OCI-M2 (cell line): ENCODE results near the gene FHIT.

Source experiments
- DNase-seq: peaks from one replicate; lab custom pipeline; 2025; ENCODE audit not compliant: unreplicated experiment; lab: John Stamatoyannopoulos, UW

FHIT gene

GRCh38 chr3:61251174-61251972, at the start of gene FHIT:
Gene FHIT (minus strand): TSS chr3:61251452.
- peak; percentile 79 for DNase-seq

DNA sequence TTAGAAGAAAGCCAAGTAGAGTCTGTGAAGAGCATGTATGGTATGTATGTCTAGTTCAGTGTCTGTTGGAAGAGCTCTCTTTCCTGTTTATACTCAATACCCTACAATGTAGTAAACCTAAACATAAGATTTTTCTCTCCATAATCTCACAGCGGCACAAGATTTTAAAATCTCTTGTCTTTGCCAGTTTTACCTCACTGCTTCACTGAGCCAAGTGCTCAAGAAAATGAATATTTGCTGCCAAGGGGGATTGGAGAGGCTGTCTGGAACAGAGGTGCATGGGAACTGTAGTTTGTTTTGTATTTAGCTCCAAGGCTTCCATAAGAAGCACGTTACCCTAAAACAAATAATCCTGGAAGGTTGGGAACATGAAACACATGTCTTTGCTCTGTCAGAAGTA, 49.5 kb upstream of the FHIT start:
- no peak for DNase-seq

GRCh38 chr3:61300006-61300380, 48.7 kb upstream of the FHIT start:
- no peak for DNase-seq

DNA sequence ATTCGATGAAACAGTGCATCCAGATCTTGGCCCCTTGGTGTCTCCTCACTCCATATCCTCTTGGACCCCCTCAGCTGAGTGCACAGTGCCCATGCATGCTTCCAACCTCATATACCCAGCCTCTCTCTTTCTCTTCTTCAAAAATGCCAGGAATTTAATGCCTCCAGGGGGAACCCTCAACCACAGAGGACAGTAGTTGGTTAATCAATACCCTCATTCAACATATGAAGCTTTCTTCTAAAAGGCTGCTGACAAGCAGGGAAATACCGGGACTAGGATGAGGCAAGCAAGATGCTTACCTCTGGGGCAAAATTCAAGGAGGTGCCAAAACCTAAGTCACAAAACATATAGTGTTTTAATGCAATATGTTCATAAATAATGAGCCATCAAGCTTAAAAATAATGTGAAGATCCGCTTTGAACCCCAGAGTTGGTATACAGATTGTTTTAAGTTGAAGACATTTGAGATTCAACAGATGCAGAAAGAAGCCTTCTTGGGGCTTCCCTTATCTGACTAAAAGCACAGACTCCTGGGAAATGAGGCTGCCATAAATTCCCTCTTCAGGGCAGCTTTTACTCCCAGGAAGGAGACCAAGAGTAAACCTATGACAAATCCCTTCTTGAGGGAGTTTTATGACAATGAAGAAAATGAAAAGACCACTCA, 48.2 kb upstream of the FHIT start:
- no peak for DNase-seq

- no peak for DNase-seq
These were observed 46.6 kb upstream of the FHIT start for GRCh38 chr3:61297821-61298220.

DNA sequence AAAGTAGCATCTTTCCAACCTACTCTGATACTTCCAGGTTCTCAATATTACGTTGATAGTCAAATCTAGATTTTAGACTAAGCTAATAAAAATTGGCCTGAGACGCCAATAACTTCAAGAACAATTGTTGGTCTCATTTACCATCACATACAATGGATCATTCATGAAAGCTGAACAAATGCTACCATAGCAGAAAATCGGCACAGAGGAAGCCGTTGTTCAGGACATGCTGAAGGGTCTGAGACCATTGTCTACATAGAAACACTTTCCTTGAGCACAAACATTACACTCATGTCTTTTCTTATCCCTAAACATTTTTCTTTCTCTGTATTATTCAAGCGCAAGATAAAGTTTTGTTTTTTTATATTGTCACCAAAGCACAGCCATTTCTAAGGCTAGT, 37.2 kb upstream of the FHIT start:
- DNase-seq: no peak

DNA sequence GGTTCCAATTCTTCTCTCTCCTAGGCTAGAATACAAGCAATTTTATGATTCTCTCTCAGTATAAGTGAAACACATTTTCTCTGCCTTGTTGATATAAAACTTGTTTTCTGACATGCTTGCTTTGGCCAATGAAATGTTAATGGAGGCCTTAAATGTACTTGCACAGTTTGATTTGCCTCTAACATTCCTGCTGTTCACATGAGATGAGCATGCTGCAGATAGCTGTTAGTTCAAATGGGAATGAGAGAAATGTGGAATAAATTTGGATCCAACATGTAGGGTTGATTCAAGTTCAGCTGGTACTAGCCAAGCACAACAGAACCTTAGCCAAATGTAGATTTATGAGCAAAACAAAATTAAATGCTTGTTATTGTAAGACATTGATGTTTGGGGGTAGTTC, 32.6 kb upstream of the FHIT start:
- no peak for DNase-seq

DNA sequence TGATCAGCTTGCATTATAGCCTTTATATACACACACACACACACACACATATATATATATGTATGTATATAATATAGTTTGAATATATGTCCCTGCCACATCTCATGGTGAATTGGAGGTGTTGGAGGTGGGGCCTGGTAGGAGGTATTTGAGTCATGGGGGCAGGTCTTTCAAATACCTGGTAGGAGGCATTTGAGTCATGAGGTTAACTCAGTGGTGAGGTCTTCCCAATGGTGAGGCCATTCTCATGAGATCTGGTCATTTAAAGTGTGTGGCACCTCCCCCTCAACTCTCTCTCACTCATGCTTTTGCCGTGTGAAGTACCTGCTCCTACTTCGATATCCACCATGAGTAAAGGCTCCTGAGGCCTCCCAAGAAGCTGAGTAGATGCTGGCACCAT, 27.5 kb upstream of the FHIT start:
- DNase-seq: no peak

DNA sequence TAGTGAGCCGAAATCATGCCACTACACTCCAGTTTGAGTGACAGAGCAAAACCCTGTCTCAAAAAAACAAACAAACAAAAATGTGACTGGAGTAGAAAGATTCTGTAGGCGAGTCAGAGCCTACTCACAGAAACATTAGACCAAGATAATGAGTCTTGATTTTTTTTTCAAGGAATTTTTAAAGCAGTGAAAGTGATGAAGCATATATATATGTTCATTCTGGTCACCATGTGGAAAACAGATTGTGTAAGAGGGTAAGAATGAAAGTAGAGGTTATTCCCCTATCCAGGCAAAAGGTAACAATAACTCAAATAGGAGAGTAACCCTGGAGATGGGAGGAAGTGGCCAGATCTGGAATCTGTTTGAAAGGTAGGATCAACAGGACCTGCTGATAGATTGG, 26.2 kb upstream of the FHIT start:
- DNase-seq: no peak

DNA sequence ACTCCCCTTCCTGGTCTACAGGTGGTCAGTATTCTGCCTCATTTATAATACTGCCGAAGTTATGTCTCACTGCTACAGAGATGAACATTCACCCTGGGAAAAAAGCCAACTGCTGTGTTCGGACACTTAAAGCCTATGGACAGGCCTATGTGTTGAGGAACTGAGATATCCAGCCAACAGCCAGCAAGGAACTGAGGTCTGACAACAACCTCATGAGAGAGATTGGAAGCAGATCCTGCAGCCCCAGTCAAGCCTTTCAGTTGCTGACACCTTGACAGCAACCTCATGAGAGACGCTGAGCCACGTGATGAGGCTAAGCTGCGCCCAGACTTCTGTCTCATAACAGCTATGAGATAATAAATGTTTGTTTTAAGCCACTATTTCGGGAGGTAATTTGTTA, 18.2 kb upstream of the FHIT start:
- no peak for DNase-seq

GRCh38 chr3:61268644-61269043, 17.4 kb upstream of the FHIT start:
- DNase-seq: no peak

GRCh38 chr3:61264281-61264680, 13.0 kb upstream of the FHIT start:
- DNase-seq: no peak

DNA sequence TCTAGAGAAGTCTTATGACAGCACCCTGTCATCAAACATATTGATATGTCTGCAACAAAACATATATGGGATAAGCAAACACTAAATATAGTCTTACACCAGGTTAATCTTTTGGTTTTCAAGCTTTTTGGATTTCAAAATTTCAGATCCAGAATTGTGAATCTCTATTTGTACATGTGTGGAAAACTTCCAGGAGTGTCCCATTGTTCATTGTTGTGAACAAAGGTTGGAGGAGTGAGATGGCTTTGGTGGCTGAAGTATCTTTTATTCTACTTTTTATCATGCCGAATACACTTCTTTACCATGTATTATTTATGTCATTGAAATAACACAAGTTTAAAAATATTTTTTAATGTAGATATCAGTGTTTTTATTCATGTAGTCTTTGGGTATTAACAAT, 5.9 kb upstream of the FHIT start:
- no peak for DNase-seq

- DNase-seq: no peak
These were observed 2.5 kb upstream of the FHIT start for GRCh38 chr3:61253756-61254155.

DNA sequence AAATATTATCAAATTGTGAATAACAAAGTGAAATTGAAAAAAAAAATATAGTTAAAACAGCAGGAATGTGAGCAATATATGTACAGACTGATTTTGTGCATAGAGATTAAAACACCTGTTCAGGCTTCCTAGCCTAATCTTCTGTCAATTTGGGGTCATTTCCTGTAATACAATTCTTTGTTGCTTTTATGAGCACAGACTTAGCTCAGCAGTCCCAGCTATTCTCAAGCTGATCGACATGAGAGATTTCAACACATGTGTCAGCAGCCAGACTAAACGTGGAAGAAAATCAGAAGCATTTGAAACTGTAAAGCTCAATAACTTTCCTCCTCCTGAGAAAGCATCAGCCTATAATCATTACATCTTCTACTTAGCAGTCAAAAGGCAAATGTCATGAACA, 1.6 kb upstream of the FHIT start:
- no peak for DNase-seq

DNA sequence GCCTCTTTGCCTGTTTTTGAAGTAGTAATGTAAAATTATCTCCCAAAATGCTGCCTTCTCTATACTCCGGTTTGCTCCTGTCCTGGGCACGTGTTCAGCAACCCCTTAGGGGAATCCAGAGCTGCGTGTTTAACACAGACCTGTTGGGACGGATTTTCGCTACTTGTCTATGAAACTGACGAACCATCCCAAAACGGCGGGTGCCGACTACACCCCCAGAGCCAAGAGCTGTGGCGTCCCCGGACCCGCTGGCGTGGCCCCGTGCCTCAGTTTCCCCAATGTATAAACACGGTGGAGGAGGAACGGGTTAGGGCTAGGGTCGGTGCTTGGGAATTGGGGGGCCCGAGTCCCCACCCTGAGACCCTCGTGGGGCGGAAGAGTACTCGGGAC, 473 bp downstream of the FHIT start:
- DNase-seq: no peak

- DNase-seq: no peak
These were observed 2.8 kb downstream of the FHIT start for GRCh38 chr3:61248496-61248895.

DNA sequence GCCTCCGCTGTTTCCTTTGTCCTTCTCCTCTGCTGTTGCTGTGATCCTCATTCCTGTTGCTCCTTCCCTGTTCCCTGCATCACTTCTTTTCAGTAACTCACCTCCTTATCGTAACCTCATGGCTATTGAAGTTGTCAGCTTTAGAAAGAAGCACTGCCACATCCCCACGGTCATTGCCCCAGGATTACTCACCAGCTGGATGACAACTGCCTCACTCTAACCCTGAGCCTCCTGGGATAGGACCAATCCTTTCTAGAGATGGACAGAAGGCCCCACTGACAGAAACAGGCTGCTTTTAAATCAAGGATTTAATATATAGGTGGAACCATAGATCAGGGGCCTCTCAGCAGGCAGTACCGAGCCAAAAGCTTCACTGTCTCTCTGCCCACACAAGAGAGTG, 4.1 kb downstream of the FHIT start:
- DNase-seq: no peak

- no peak for DNase-seq
These were observed 11.4 kb downstream of the FHIT start for GRCh38 chr3:61239871-61240270.

DNA sequence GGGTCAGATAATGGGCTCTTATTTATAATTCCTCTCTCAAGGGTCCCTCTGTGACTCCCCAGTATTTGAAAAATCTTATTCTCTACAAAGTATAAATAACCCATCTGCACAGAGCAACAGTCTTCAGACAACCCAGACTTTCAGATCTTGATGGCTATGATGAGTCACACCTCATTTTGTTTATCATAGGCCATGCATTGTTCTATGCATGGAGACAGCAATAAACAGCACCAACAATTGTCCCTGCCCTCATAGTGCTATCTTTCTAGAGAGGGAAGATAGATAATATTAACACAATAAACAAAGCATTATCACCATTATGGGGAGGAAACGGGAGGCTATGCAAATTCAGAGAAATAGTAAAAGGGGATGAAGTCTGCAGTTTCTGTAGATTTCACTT, 13.4 kb downstream of the FHIT start:
- no peak for DNase-seq

DNA sequence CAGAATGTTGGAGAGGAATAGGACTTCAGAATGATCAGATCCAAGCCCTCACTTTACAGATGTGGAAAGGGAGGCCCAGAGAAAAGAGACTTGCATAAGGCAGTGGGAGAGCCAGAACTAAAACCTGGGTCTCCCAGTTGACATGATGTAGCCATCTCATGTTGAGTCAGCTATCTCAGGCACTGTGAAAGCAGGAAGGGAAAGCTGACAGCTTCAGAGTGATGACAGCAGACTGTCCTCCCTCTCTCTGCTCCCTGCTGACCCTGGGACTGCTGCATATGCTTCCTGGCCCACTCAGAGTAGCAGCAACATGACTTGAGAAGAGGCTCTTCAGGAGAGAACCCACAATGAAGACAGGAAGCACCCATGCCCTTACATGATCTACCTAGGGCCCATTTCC, 14.7 kb downstream of the FHIT start:
- DNase-seq: no peak

GRCh38 chr3:61233746-61234145, 17.5 kb downstream of the FHIT start:
- no peak for DNase-seq

- no peak for DNase-seq
These were observed 19.6 kb downstream of the FHIT start for GRCh38 chr3:61231693-61232092.
